ENCODE data around the gene IL31.

IL31 gene

DNA sequence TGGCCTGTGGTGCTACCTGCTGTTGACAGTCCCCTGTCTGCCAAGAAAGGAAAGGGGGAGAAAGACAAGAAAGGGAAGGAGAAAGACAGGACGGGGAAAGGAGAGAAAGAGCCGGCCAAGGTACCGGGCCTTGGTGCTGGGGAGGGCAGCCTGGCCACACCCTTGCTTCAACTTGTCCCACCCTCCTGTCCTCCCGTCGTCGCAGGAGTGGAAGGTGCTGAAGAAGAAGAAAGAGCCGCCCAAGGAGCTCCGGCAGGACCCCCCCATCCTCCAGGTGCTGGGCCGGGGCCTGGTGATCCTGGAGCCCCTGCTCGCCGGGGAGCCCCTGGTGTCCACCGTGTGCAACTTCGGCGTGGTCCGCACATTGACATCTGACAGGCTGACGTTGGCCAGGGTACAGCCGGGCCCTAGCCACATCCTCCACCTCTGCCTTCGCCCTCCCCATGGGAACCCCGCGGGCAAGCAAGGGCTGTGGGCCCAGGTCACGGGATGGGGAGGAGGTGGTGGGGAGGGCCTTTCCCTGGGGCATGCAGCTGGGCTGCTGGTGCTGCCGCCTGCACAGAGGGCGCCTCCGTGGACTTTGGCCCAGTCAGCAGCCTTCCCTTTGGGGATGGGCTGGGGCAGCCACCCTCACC is 26.6 kb upstream of the IL31 start:
- no peak overlapping the region for H3K9ac ChIP-seq (ENCODE audit: insufficient read length, low read depth)
- H3K4me3 ChIP-seq (ENCODE audit: insufficient read length, low read depth) = no peak overlapping the region

DNA sequence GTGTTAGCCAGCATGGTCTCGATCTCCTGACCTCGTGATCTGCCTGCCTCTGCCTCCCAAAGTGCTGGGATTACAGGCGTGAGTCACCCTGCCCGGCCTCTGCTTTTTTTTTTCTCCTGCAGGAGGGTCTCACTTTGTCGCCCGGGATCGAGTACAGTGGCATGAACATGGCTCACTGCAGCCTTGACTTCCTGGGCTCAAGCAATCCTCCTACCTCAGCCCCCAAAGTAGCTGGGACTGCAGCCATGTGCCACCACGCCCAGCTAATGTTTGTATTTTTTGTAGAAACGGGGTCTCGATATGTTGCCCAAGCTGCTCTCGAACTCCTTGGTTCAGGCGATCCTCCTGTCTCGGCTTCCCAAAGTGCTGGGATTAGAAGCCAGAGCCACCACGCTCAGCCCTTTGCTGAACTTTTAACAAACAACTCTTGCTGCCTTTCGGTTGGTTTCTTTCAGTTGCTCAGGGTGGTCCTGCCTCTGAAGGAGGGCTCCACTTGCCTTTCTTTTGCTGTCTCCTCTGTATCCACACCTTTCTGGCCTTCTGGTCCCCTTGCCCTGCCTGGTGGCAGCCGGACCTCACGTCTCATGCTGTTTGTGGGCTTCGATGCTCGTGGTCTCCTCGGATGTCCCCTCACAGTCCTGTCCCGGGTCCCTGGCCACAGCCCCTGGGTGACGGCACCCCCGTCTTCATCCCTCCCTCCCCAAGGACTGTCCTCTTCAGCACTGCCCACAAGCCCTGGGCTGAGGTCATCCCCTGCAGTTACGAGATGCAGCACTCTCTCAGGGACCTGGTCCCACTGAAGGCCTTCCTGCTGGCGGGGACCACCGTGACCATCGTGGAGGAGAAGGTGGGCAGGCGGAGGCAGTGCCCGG is 25.7 kb upstream of the IL31 start:
- H3K4me3 ChIP-seq (ENCODE audit: insufficient read length, low read depth) = no peak overlapping the region
- H3K9me3 ChIP-seq (ENCODE audit: insufficient read depth, low read length) = peaks cover 8% of the 10 kb centered on the region; the same call in 1 of the 2 replicates
- H3K27me3 ChIP-seq (ENCODE audit: insufficient read depth, insufficient read length) = peaks cover 32% of the 10 kb centered on the region
- H3K9ac ChIP-seq (ENCODE audit: insufficient read length, low read depth) = no peak overlapping the region
- no peak for DNase-seq (ENCODE audit: low read depth, low spot score)
- TF ChIP-seq YY1 (IDR thresholded peaks at IDR 0.05; ENCODE audit: insufficient read depth, insufficient read length) (no peak), ZNF274 (IDR thresholded peaks at IDR 0.05; ENCODE audit: low read depth, low read length) (no peak), SUZ12 (IDR thresholded peaks at IDR 0.05; ENCODE audit: extremely low read depth, insufficient read depth, insufficient read length) (no peak)
- H3K36me3 ChIP-seq (ENCODE audit: insufficient read depth, insufficient read length, low read length) = no peaks in the 10 kb centered on the region
- peaks cover 9% of the 10 kb centered on the region for H3K4me1 ChIP-seq (ENCODE audit: insufficient read depth, insufficient read length)

More for the DNA sequence above, 26.6 kb upstream of the IL31 start:
- H3K4me1 ChIP-seq (ENCODE audit: insufficient read depth, insufficient read length) = peaks cover 17% of the 10 kb centered on the region
- TF ChIP-seq ZNF274 (IDR thresholded peaks at IDR 0.05; ENCODE audit: low read depth, low read length) = no peak
- no peak for TF ChIP-seq YY1 (IDR thresholded peaks at IDR 0.05; ENCODE audit: insufficient read depth, insufficient read length)
- TF ChIP-seq SUZ12 (IDR thresholded peaks at IDR 0.05; ENCODE audit: extremely low read depth, insufficient read depth, insufficient read length) = no peak
- peaks cover 2% of the 10 kb centered on the region; the same call in 1 of the 2 replicates for H3K9me3 ChIP-seq (ENCODE audit: insufficient read depth, low read length)
- DNase-seq (ENCODE audit: low read depth, low spot score) = no peak
- H3K27me3 ChIP-seq (ENCODE audit: insufficient read depth, insufficient read length) = peaks cover 41% of the 10 kb centered on the region
- no peaks in the 10 kb centered on the region for H3K36me3 ChIP-seq (ENCODE audit: insufficient read depth, insufficient read length, low read length)

DNA sequence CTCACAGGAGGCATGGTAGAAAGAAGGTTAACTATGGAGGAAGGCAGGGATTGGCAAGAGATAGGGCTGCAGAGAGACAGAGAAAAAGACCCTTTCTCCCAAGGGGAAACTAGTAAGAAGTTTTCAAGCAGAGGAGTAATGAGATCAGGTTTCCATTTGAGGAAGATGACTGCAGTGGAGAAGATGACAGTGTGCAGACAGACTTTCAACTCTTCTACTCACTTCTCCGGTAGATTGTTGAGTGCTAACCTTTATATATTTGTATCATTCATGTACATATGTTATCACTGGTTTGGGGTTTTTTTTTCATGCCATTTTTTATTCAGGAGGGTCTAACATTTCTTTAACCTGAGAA is 23.6 kb upstream of the IL31 start:
- no peak for DNase-seq (ENCODE audit: low read depth, low spot score)
- Histone ChIP-seq H3K4me1 (ENCODE audit: insufficient read depth, insufficient read length) (peaks cover 9% of the 10 kb centered on the region), H3K9ac (ENCODE audit: insufficient read length, low read depth) (no peak overlapping the region), H3K4me3 (ENCODE audit: insufficient read length, low read depth) (no peak overlapping the region), H3K9me3 (ENCODE audit: insufficient read depth, low read length) (peaks cover 11% of the 10 kb centered on the region; the same call in 1 of the 2 replicates), H3K27me3 (ENCODE audit: insufficient read depth, insufficient read length) (peaks cover 12% of the 10 kb centered on the region), H3K36me3 (ENCODE audit: insufficient read depth, insufficient read length, low read length) (no peaks in the 10 kb centered on the region)
- no peak for TF ChIP-seq ZNF274 (IDR thresholded peaks at IDR 0.05; ENCODE audit: low read depth, low read length)
- no peak for TF ChIP-seq YY1 (IDR thresholded peaks at IDR 0.05; ENCODE audit: insufficient read depth, insufficient read length)
- TF ChIP-seq SUZ12 (IDR thresholded peaks at IDR 0.05; ENCODE audit: extremely low read depth, insufficient read depth, insufficient read length) = no peak

DNA sequence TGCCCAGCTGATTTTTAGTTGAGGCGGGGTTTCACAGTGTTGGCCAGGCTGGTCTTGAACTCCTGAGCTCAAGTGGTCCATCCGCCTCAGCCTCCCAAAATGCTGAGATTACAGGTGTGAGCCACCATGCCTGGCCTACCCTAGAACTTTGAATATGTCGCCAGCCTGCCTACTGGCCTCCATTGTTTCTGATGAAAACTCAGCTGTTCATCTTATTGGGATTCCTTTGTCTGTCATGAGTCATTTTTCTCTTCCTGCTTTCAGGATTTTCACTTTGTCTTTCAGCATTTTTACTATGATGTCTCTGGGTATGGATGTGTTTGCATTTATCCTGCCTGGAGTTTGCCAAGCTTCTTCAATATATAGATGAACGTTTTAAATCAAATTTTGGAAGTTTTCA is 21.4 kb upstream of the IL31 start:
- no peaks in the 10 kb centered on the region for H3K36me3 ChIP-seq (ENCODE audit: insufficient read depth, insufficient read length, low read length)
- DNase-seq (ENCODE audit: low read depth, low spot score) = no peak
- no peak overlapping the region for H3K9ac ChIP-seq (ENCODE audit: insufficient read length, low read depth)
- no peaks in the 10 kb centered on the region for H3K27me3 ChIP-seq (ENCODE audit: insufficient read depth, insufficient read length)
- H3K4me3 ChIP-seq (ENCODE audit: insufficient read length, low read depth) = no peak overlapping the region
- H3K9me3 ChIP-seq (ENCODE audit: insufficient read depth, low read length) = peaks cover 11% of the 10 kb centered on the region; the same call in 1 of the 2 replicates
- TF ChIP-seq SUZ12 (IDR thresholded peaks at IDR 0.05; ENCODE audit: extremely low read depth, insufficient read depth, insufficient read length) = no peak
- no peak for TF ChIP-seq YY1 (IDR thresholded peaks at IDR 0.05; ENCODE audit: insufficient read depth, insufficient read length)
- TF ChIP-seq ZNF274 (IDR thresholded peaks at IDR 0.05; ENCODE audit: low read depth, low read length) = no peak
- peaks cover 3% of the 10 kb centered on the region for H3K4me1 ChIP-seq (ENCODE audit: insufficient read depth, insufficient read length)

DNA sequence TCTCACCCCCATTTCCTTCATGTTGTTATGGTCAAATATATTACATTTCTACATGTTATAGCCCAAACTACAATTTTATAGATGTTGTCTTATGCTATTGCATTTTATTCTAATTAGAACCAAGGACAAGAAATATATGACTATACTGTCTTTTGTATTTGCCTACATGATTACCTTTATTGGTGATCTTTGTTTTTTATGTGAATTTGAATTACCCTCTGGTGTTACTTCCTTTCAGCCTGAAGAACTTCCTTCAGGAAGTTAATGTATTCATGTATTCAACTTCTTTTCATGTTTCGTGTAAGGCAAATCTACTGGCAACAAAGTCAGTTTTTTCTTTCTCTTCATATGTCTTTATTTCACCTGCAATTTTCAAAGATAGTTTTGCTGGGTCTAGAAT is 20.8 kb upstream of the IL31 start:
- Histone ChIP-seq H3K4me1 (ENCODE audit: insufficient read depth, insufficient read length) (peaks cover 2% of the 10 kb centered on the region), H3K27me3 (ENCODE audit: insufficient read depth, insufficient read length) (no peaks in the 10 kb centered on the region), H3K9me3 (ENCODE audit: insufficient read depth, low read length) (peaks cover 11% of the 10 kb centered on the region; the same call in 1 of the 2 replicates), H3K9ac (ENCODE audit: insufficient read length, low read depth) (no peak overlapping the region), H3K36me3 (ENCODE audit: insufficient read depth, insufficient read length, low read length) (no peaks in the 10 kb centered on the region), H3K4me3 (ENCODE audit: insufficient read length, low read depth) (no peak overlapping the region)
- TF ChIP-seq ZNF274 (IDR thresholded peaks at IDR 0.05; ENCODE audit: low read depth, low read length) = no peak
- no peak for DNase-seq (ENCODE audit: low read depth, low spot score)

DNA sequence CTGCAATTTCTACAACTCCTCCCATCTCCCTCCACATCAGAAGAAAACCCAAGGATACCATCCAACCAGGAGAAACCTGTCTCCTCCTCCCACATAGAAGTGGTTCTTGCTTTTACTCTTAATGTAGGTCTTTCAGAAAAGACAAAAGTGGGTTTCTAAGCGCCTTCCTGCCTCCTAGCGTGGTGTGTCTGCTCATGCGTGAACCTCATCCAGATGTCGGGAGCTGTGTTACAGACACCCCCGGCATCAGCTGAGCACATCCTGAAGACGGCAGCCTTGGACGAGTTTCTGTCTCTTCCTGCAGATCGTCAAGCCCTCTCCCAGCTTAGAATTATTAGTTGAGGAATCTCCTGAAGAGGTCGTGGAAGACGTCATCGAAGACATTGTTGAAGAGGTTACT is 18.4 kb upstream of the IL31 start:
- TF ChIP-seq YY1 (IDR thresholded peaks at IDR 0.05; ENCODE audit: insufficient read depth, insufficient read length) (no peak), ZNF274 (IDR thresholded peaks at IDR 0.05; ENCODE audit: low read depth, low read length) (no peak)
- Histone ChIP-seq H3K4me1 (ENCODE audit: insufficient read depth, insufficient read length) (peaks cover 2% of the 10 kb centered on the region), H3K9ac (ENCODE audit: insufficient read length, low read depth) (no peak overlapping the region), H3K4me3 (ENCODE audit: insufficient read length, low read depth) (no peak overlapping the region), H3K27me3 (ENCODE audit: insufficient read depth, insufficient read length) (no peaks in the 10 kb centered on the region), H3K36me3 (ENCODE audit: insufficient read depth, insufficient read length, low read length) (no peaks in the 10 kb centered on the region), H3K9me3 (ENCODE audit: insufficient read depth, low read length) (peaks cover 11% of the 10 kb centered on the region; the same call in 1 of the 2 replicates)
- no peak for DNase-seq (ENCODE audit: low read depth, low spot score)

DNA sequence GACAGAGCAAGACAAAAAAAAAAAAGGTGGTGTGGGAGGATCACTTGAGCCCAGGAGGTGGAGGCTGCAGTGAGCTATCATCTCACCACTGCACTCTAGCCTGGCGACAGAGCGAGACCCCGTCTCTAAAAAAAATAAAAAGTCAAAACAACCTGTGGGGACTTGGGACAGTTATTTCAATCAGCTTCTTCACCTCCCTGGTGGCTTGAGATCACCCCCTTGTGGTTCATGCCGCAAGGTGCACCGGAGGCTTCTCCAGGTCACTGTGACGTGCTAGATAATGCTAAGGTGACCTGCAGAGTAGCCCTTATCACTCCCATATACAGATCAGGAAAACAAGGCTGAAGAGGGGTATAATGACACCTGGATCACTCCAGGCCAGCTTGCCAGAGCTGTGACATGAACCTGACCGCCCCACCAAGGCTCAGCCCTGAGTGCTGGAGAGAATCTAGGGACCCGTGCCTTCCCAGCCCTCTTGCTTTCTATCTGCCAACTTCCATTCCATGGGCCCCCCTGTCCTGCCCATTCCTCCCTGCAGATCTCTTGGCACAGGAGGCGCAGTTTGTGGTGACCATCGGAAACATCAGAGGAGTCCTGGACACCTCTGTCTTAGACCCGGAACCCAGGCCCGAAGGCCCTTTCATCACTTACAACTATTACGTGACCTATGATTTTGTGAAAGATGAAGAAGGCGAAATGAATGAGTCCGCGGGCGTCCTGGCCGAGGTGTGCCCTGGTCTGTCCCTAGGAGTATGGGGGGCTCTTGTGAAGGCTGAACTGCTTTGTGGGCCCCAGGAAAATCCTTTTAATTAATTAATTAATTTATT is 17.0 kb upstream of the IL31 start:
- peak; percentile 62 for DNase-seq (ENCODE audit: low read depth, low spot score)
- peaks cover 11% of the 10 kb centered on the region; the same call in 1 of the 2 replicates for H3K9me3 ChIP-seq (ENCODE audit: insufficient read depth, low read length)
- H3K4me3 ChIP-seq (ENCODE audit: insufficient read length, low read depth) = no peak overlapping the region
- no peaks in the 10 kb centered on the region for H3K36me3 ChIP-seq (ENCODE audit: insufficient read depth, insufficient read length, low read length)
- H3K9ac ChIP-seq (ENCODE audit: insufficient read length, low read depth) = no peak overlapping the region
- peaks cover 3% of the 10 kb centered on the region for H3K4me1 ChIP-seq (ENCODE audit: insufficient read depth, insufficient read length)
- no peaks in the 10 kb centered on the region for H3K27me3 ChIP-seq (ENCODE audit: insufficient read depth, insufficient read length)
- TF ChIP-seq SUZ12 (IDR thresholded peaks at IDR 0.05; ENCODE audit: extremely low read depth, insufficient read depth, insufficient read length) (no peak), YY1 (IDR thresholded peaks at IDR 0.05; ENCODE audit: insufficient read depth, insufficient read length) (no peak), ZNF274 (IDR thresholded peaks at IDR 0.05; ENCODE audit: low read depth, low read length) (no peak)

Data from NT2/D1 (cell line).